NT2/D1 (cell line): ENCODE measurements around the gene DOCK8.
"Not testable (repeated sequence)": the region's sequence is repeated elsewhere in the genome, so short reads cannot be mapped to it uniquely, and the experiment has no call there.

Source experiments
- SUZ12 ChIP-seq: IDR thresholded peaks from 2 replicates; pipeline ENCODE4 v1.6.1; 2011; ENCODE audit not compliant: insufficient read length, insufficient read depth; ENCODE audit errors: extremely low read depth
- YY1 ChIP-seq: IDR thresholded peaks from 2 replicates; pipeline ENCODE4 v1.6.1; 2011; ENCODE audit not compliant: insufficient read length, insufficient read depth
- ZNF274 ChIP-seq: IDR thresholded peaks from 2 replicates; pipeline ENCODE4 v1.6.1; 2011; ENCODE audit warnings: mild to moderate bottlenecking, low read depth, low read length

DNA sequence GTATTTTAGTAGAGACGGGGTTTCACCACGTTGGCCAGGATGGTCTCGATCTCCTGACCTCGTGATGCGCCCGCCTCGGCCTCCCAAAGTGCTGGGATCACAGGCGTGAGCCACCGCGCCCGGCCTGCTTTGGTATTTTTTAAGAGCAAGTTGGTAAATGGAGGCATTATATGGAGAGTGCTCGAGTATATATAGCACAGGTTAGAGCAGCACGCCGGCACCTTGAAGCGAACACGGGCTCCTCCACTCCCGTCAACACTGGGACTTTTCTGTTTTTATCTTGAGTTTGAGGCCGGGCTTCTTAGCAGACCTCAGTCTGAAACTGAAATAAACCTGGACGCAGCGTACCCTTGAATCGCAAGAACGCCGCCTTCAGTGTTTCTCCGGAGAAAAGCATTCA, 764 bp upstream of the DOCK8 start:
- not testable (repeated sequence) for TF ChIP-seq ZNF274, SUZ12, YY1
